Measurements from ENCODE around the gene NF1.
"Not testable (repeated sequence)": the region's sequence is repeated elsewhere in the genome, so short reads cannot be mapped to it uniquely, and the experiment has no call there.

Gene NF1

DNA sequence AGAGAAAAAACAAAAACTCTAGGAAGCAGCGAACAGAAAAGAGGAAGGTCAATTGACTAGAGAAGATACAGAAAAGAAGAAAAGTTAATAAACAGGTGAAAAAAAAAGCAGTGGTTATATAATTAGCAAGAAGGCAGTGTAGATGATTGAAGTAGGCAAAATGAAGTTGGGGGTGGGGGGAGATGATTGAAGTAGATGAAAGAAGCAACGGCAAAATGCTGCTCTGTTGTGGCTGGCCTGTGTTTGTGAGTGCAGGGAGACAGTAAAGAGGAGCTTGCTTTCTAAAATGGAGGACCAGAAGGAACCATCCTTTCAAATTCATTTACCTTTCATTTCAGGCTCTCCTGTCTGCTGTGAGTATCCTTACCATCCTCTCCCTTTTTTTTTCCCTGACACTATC lies 215.5 kb downstream of the NF1 start:
- no peak overlapping the region for H4K91ac ChIP-seq (ENCODE audit: low read length)
- H2AK5ac ChIP-seq (ENCODE audit: low read length, severe bottlenecking), result no peak overlapping the region
- no peak overlapping the region for H3K23ac ChIP-seq (ENCODE audit: low read length in 2 of 2)
- no peaks in the 10 kb centered on the region for H3K4me1 ChIP-seq (ENCODE audit: control insufficient read depth, insufficient read depth, low read depth, low read length)
- H3K9ac ChIP-seq (ENCODE audit: low read length), result no peak overlapping the region
- no peak overlapping the region for H3K4ac ChIP-seq (ENCODE audit: low read depth in 1 of 2, low read length in 2 of 2)
- no peak overlapping the region for H4K8ac ChIP-seq (ENCODE audit: low read length)
- peaks cover 2 to 24% of the 10 kb centered on the region in 2 experiments for H3K36me3 ChIP-seq (ENCODE audit: control insufficient read depth in 1 of 2, insufficient read depth in 2 of 2, low read depth in 1 of 2, low read length in 2 of 2)
- H2BK120ac ChIP-seq (ENCODE audit: low read depth, low read length), result no peak overlapping the region
- H2BK15ac ChIP-seq (ENCODE audit: low read depth, poor library complexity, severe bottlenecking), result no peak overlapping the region
- H3K4me3 ChIP-seq (ENCODE audit: insufficient read depth in 1 of 2, low read depth in 1 of 2, low read length in 2 of 2), result no peak overlapping the region
- no peak overlapping the region for H3K27ac ChIP-seq (ENCODE audit: low read length, poor library complexity, severe bottlenecking)
- H2BK12ac ChIP-seq (ENCODE audit: low read length in 2 of 2), result no peak overlapping the region
- H3K18ac ChIP-seq (ENCODE audit: low read depth in 1 of 2, low read length in 2 of 2), result no peak overlapping the region
- no peak overlapping the region for H3K14ac ChIP-seq (ENCODE audit: low read length in 2 of 2)
- WGBS, result 50% methylated on average over 2 of the region's 2 CpGs
- H2AFZ ChIP-seq (ENCODE audit: low read depth, low read length), result no peak overlapping the region
- peaks cover 6% of the 10 kb centered on the region for H3K79me1 ChIP-seq (replicated peaks; ENCODE audit: low read length, poor library complexity, severe bottlenecking)
- no peaks in the 10 kb centered on the region for H3K9me3 ChIP-seq (ENCODE audit: control insufficient read depth, low read length)
- H3K4me2 ChIP-seq (ENCODE audit: low read length, poor library complexity, severe bottlenecking), result no peak overlapping the region
- DNase-seq, result no peak
- H3K27me3 ChIP-seq (ENCODE audit: control insufficient read depth in 1 of 2, insufficient read depth in 1 of 2, low read length in 2 of 2), result no peaks in the 10 kb centered on the region
- no peak overlapping the region for H2BK5ac ChIP-seq (ENCODE audit: low read depth, low read length, poor library complexity, severe bottlenecking)

GRCh38 chr17:31310886-31311285 lies 216.1 kb downstream of the NF1 start:
- H3K4me3 ChIP-seq (ENCODE audit: insufficient read depth in 1 of 2, low read depth in 1 of 2, low read length in 2 of 2), result no peak overlapping the region
- H3K18ac ChIP-seq (ENCODE audit: low read depth in 1 of 2, low read length in 2 of 2), result no peak overlapping the region
- H4K91ac ChIP-seq (ENCODE audit: low read length), result no peak overlapping the region
- H2BK12ac ChIP-seq (ENCODE audit: low read length in 2 of 2), result no peak overlapping the region
- H3K9me3 ChIP-seq (ENCODE audit: control insufficient read depth, low read length), result no peaks in the 10 kb centered on the region
- H3K27me3 ChIP-seq (ENCODE audit: control insufficient read depth in 1 of 2, insufficient read depth in 1 of 2, low read length in 2 of 2), result no peaks in the 10 kb centered on the region
- peaks cover 7% of the 10 kb centered on the region for H3K79me1 ChIP-seq (replicated peaks; ENCODE audit: low read length, poor library complexity, severe bottlenecking)
- H2BK120ac ChIP-seq (ENCODE audit: low read depth, low read length), result no peak overlapping the region
- no peak overlapping the region for H3K4ac ChIP-seq (ENCODE audit: low read depth in 1 of 2, low read length in 2 of 2)
- H2BK5ac ChIP-seq (ENCODE audit: low read depth, low read length, poor library complexity, severe bottlenecking), result no peak overlapping the region
- DNase-seq, result no peak
- H4K8ac ChIP-seq (ENCODE audit: low read length), result no peak overlapping the region
- no peak overlapping the region for H3K14ac ChIP-seq (ENCODE audit: low read length in 2 of 2)
- H3K36me3 ChIP-seq (ENCODE audit: control insufficient read depth in 1 of 2, insufficient read depth in 2 of 2, low read depth in 1 of 2, low read length in 2 of 2), result peaks cover 2 to 22% of the 10 kb centered on the region in 2 experiments
- H3K23ac ChIP-seq (ENCODE audit: low read length in 2 of 2), result no peak overlapping the region
- H3K4me1 ChIP-seq (ENCODE audit: control insufficient read depth, insufficient read depth, low read depth, low read length), result peaks cover 2% of the 10 kb centered on the region
- 74% methylated on average over 4 of the region's 7 CpGs for WGBS
- no peak overlapping the region for H2AFZ ChIP-seq (ENCODE audit: low read depth, low read length)
- H2BK15ac ChIP-seq (ENCODE audit: low read depth, poor library complexity, severe bottlenecking), result no peak overlapping the region
- no peak overlapping the region for H3K27ac ChIP-seq (ENCODE audit: low read length, poor library complexity, severe bottlenecking)
- no peak overlapping the region for H3K4me2 ChIP-seq (ENCODE audit: low read length, poor library complexity, severe bottlenecking)
- H2AK5ac ChIP-seq (ENCODE audit: low read length, severe bottlenecking), result no peak overlapping the region
- no peak overlapping the region for H3K9ac ChIP-seq (ENCODE audit: low read length)

- peaks cover 3% of the 10 kb centered on the region for H3K4me1 ChIP-seq (ENCODE audit: control insufficient read depth, insufficient read depth, low read depth, low read length)
- no peak overlapping the region for H3K14ac ChIP-seq (ENCODE audit: low read length in 2 of 2)
- no peak overlapping the region for H4K8ac ChIP-seq (ENCODE audit: low read length)
- H2AFZ ChIP-seq (ENCODE audit: low read depth, low read length), result no peak overlapping the region
- no peak overlapping the region for H3K18ac ChIP-seq (ENCODE audit: low read depth in 1 of 2, low read length in 2 of 2)
- no peak overlapping the region for H3K23ac ChIP-seq (ENCODE audit: low read length in 2 of 2)
- H3K9me3 ChIP-seq (ENCODE audit: control insufficient read depth, low read length), result no peaks in the 10 kb centered on the region
- H2BK120ac ChIP-seq (ENCODE audit: low read depth, low read length), result no peak overlapping the region
- H3K4me3 ChIP-seq (ENCODE audit: insufficient read depth in 1 of 2, low read depth in 1 of 2, low read length in 2 of 2), result no peak overlapping the region
- no peak overlapping the region for H3K4ac ChIP-seq (ENCODE audit: low read depth in 1 of 2, low read length in 2 of 2)
- H2BK15ac ChIP-seq (ENCODE audit: low read depth, poor library complexity, severe bottlenecking), result no peak overlapping the region
- no peak overlapping the region for H4K91ac ChIP-seq (ENCODE audit: low read length)
- H3K4me2 ChIP-seq (ENCODE audit: low read length, poor library complexity, severe bottlenecking), result no peak overlapping the region
- H2BK12ac ChIP-seq (ENCODE audit: low read length in 2 of 2), result no peak overlapping the region
- no peak overlapping the region for H3K27ac ChIP-seq (ENCODE audit: low read length, poor library complexity, severe bottlenecking)
- no peaks in the 10 kb centered on the region for H3K27me3 ChIP-seq (ENCODE audit: control insufficient read depth in 1 of 2, insufficient read depth in 1 of 2, low read length in 2 of 2)
- H2BK5ac ChIP-seq (ENCODE audit: low read depth, low read length, poor library complexity, severe bottlenecking), result no peak overlapping the region
- 100% methylated on average over 2 of the region's 3 CpGs for WGBS
- H2AK5ac ChIP-seq (ENCODE audit: low read length, severe bottlenecking), result no peak overlapping the region
- peaks cover 8% of the 10 kb centered on the region for H3K79me1 ChIP-seq (replicated peaks; ENCODE audit: low read length, poor library complexity, severe bottlenecking)
- H3K9ac ChIP-seq (ENCODE audit: low read length), result no peak overlapping the region
- peaks cover 2 to 19% of the 10 kb centered on the region in 2 experiments for H3K36me3 ChIP-seq (ENCODE audit: control insufficient read depth in 1 of 2, insufficient read depth in 2 of 2, low read depth in 1 of 2, low read length in 2 of 2)
- DNase-seq, result no peak
Observed at GRCh38 chr17:31311526-31311925, 216.7 kb downstream of the NF1 start.

DNA sequence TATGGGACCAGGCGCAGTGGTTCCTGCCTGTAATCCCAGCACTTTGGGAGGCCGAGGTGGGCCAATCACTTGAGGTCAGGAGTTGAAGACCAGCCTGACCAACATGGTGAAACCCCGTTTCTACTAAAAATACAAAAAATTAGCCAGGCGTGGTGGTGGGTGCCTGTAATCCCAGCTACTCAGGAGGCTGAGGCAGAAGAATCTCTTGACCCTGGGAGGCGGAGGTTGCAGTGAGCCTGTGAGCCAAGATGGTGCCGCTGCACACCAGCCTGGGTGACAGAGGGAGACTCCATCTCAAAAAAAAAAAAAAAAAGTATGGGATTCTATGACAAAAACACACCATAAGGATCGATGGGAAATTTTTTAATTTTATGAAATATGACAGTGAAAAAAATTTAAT lies 217.4 kb downstream of the NF1 start:
- not testable (repeated sequence) for H3K4me1 ChIP-seq (ENCODE audit: control insufficient read depth, insufficient read depth, low read depth, low read length); H3K23ac ChIP-seq (ENCODE audit: low read length in 2 of 2); H3K27ac ChIP-seq (ENCODE audit: low read length, poor library complexity, severe bottlenecking); H3K9ac ChIP-seq (ENCODE audit: low read length); H3K14ac ChIP-seq (ENCODE audit: low read length in 2 of 2); H3K4me3 ChIP-seq (ENCODE audit: insufficient read depth in 1 of 2, low read depth in 1 of 2, low read length in 2 of 2); H3K27me3 ChIP-seq (ENCODE audit: control insufficient read depth in 1 of 2, insufficient read depth in 1 of 2, low read length in 2 of 2); H2BK120ac ChIP-seq (ENCODE audit: low read depth, low read length); H2AFZ ChIP-seq (ENCODE audit: low read depth, low read length); H3K79me1 ChIP-seq (replicated peaks; ENCODE audit: low read length, poor library complexity, severe bottlenecking); H3K4ac ChIP-seq (ENCODE audit: low read depth in 1 of 2, low read length in 2 of 2); H2BK15ac ChIP-seq (ENCODE audit: low read depth, poor library complexity, severe bottlenecking); H3K4me2 ChIP-seq (ENCODE audit: low read length, poor library complexity, severe bottlenecking); H4K91ac ChIP-seq (ENCODE audit: low read length); H3K9me3 ChIP-seq (ENCODE audit: control insufficient read depth, low read length); DNase-seq; H2BK5ac ChIP-seq (ENCODE audit: low read depth, low read length, poor library complexity, severe bottlenecking); H2AK5ac ChIP-seq (ENCODE audit: low read length, severe bottlenecking); H4K8ac ChIP-seq (ENCODE audit: low read length); H2BK12ac ChIP-seq (ENCODE audit: low read length in 2 of 2); H3K18ac ChIP-seq (ENCODE audit: low read depth in 1 of 2, low read length in 2 of 2)
- 97% methylated on average over 5 of the region's 7 CpGs for WGBS
- peaks cover 0 to 19% of the 10 kb centered on the region in 2 experiments for H3K36me3 ChIP-seq (ENCODE audit: control insufficient read depth in 1 of 2, insufficient read depth in 2 of 2, low read depth in 1 of 2, low read length in 2 of 2)
